ENCODE measurements around the gene RNF187.

Gene RNF187

DNA sequence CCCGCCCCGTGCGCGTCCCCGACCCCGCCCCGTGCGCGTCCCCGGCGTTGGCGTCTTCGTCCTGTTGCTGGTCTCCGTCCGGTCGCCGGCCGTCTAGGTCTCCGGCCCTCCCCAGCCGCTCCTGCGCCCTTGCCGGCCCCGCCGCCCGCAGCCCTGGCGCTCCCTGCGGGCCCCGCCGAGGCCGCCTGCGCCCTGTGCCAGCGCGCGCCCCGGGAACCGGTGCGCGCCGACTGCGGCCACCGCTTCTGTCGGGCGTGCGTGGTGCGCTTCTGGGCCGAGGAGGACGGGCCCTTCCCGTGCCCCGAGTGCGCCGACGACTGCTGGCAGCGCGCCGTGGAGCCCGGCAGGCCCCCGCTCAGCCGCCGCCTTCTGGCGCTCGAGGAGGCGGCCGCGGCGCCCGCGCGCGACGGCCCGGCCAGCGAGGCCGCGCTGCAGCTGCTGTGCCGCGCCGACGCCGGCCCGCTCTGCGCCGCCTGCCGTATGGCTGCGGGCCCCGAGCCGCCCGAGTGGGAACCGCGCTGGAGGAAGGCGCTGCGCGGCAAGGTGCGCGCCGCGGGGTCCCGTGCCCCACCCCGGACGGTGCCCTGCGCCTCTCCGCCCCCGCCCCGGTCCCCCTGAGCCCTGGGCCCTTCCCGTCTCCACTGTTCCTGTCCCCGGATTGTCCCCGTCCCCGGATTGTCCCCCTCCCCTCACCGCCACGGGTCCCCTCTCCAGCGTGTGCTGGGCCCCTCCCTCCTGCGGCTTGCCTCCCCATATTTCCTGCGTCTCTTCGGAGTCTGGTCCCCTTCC, at the start of gene RNF187:
TSS of gene RNF187 (plus strand) at position 47 of the 789 bp plus-strand sequence.
- DNase-seq (ENCODE audit: low spot score) = peak; percentile 97

DNA sequence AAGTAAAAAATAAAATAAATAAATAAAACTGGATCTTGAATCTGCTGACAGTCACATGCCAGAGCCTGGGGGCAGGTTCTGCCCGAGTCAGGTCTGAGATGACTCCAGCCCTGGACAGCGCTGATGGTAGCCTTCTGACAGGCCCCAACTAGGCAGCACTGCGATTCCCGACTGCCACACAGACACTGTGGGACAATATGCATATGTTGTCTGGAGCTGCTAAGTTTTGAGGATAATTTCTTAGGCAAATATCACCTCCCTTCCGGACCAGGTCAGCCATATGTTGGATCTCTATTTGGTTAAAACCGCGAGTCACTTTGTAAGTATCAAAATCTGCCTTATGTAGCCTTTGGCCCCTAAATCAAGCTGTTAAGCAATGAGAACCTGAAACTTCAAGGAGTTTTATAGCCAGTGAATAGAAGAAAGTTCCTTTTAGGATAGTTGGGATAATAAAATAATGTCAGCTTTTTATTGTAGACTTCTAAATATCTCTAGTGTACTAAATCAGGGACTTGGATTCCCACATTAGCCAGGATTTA, 49.7 kb upstream of the RNF187 start:
- no peak for DNase-seq (ENCODE audit: low spot score)

DNA sequence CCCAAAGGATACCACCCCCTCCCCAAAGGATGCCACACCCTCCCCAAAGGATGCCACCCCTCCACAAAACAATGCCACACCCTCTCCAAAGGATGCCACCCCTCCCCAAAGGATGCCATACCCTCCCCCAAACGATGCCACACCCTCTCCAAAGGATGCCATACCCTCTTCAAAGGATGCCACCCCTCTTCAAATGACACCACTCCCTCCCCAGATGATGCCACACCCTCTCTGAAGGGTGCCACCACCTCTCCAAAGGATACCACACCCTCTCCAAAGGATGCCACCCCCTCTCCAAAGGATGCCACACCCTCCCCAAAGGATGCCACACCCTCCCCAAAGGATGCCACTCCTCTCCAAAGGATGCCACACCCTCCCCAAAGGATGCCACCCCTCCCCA, 48.9 kb upstream of the RNF187 start:
- no peak for DNase-seq (ENCODE audit: low spot score)

DNA sequence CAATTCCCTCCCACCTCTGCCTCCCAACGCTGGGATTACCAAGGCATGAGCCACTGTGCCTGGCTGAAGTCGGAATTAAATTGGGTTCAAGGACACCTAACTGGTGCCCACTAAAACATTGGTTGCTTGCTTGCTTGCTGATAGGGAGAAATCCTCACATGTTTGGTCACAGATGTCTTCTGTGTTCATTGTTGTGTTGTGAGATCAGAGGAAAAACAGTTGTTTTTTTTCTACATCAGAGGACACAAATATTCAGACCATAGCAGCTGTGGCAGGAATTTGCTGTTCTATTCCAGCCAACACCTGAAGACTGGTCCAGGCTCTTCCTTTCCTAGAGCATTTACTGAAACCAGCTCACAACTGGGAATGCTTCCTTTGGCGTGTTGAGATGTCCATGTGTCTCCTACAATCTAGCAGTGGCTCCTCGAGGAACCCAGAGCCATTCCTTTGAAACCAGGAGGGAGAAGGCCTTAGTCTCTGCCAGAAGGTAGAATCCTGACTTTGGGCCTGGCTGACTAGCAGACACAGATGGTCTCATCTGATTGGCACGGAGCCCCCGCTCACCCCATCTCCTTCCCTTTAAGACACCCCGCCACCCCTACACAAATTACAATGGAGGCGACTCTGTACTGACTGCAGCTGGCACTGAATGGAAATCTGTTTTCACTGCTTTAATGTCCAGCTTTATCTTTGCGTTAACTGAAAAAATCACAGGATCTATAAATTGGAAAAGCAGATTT, 46.3 kb upstream of the RNF187 start:
- DNase-seq (ENCODE audit: low spot score) = no peak

DNA sequence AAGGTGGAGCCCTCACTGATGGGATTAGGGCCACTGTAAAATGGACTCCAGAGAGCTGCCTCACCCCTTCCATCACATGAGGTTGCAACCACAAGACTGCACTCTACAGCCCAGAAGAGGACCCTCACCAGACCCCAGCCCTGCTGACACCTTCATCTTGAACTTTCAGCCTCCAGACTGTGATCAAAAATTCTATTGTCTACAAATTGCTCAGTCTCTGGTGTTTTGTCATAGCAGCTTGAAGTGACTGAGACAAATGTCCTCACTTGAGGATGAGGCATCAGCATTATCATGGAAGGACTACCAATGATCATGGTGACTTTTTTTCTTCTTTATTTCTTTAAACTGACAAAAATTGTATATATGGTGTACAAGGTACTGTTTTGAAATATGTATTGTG, 43.8 kb upstream of the RNF187 start:
- DNase-seq (ENCODE audit: low spot score) = no peak

DNA sequence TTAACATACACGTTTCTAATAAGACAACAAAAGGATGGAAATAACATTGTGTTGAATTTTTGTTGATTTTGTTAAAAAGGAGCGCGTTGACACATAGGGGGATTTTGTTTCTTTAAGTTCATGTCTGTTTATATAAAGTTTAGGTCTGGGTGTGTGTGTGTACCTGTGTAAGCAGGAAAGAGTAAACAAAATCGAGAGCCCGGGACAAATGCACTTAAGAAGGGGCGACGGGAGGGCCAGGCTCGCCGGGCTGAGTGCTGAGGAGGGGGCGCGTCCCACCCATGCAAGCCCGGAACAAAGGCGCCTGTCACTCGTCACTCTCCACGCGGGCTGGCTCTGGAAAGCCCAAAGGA, 41.7 kb upstream of the RNF187 start:
- DNase-seq (ENCODE audit: low spot score) = no peak

DNA sequence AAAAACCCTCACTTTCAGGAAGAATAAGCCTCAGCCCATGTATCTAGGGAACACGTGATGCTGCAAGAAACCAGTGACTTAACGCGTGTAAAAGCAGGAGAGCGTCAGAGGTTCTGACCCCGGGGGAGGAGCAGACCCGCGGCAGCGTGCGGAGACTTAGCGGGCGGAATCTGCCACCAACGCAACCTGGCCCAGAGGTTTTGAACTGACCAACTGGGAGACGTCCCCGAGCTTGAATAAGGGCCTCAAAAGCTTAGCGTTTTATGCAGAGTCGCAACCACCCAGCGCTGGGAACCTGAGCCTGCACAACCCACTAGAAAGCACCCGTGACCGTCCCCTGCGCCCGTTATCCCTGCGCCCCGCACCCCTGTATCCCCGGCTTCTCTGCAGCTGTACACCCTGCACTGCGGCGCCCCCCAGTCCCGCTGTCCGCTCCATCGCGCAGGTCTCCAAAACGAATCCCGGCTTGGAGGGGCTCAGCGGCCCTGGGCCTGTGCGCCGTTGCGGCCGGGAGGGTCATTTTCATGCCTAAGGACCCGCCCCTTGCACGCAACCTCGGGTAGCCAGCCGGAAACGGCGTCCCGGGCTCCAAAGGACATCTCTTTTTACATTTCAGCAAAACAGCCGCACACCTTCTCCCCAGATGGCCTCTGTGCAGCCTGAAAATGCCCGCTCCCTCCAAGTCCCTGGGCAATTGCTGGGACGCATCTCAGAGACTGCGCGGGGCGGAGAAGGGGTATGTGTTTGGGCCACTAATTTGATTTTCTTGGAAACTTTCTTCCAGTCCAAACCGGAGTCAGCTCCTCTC, 41.1 kb upstream of the RNF187 start:
- DNase-seq (ENCODE audit: low spot score) = peak; percentile 52

DNA sequence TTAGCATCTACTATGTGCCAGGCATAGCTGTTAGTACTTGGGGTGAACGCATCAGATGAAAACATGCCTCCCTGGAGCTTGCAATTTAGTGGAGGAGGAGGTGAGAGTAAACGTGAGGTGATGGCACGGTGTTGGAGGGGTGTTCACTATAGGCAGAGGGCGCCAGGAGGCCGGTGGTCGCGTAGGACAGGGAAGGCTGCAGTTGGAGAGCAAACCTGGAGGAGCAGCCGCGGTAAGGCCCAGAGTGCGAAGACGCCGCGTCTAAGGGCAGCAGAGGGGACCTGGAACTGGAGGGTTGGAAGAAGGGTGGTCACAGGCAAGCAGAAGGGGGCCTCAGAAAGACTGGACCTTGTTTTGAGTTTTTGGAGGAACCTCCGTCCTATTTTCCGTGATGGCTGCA, 40.3 kb upstream of the RNF187 start:
- DNase-seq (ENCODE audit: low spot score) = no peak

DNA sequence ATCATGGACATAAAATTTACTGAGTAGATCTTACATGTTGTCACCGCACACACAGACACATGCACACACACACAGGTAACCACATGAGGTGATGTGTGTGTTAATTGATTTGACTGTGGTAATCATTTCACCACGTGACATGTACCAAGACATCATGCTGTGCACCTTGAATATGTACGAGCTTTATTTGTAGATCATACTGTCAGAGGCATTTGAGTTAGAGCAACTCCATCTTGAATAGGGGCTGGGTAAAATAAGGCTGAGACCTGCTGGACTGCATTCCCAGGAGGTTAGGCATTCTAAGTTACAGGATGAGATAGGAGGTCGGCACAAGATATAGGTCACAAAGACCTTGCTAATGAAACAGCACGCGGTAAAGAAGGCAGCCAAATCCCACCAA, 38.8 kb upstream of the RNF187 start:
- DNase-seq (ENCODE audit: low spot score) = no peak

DNA sequence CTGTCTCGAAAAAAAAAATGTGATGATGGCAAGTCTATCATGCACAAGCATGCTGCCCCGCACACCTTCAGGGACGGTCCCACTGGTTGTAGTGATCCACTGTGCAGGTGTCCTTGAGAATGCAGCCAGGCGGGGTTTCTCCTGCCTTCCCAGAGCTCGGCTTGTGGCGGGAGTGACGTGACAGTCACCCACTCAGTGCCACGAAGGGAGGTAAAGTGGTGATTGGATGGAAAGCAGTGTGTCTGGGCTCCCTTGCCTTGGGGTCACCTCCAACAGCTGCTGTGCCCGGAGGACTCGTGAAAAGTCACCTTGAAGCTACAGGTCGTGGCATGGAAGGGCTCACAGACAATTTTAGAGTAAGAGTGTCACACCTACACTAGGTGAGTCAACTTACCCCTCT, 37.0 kb upstream of the RNF187 start:
- no peak for DNase-seq (ENCODE audit: low spot score)

DNA sequence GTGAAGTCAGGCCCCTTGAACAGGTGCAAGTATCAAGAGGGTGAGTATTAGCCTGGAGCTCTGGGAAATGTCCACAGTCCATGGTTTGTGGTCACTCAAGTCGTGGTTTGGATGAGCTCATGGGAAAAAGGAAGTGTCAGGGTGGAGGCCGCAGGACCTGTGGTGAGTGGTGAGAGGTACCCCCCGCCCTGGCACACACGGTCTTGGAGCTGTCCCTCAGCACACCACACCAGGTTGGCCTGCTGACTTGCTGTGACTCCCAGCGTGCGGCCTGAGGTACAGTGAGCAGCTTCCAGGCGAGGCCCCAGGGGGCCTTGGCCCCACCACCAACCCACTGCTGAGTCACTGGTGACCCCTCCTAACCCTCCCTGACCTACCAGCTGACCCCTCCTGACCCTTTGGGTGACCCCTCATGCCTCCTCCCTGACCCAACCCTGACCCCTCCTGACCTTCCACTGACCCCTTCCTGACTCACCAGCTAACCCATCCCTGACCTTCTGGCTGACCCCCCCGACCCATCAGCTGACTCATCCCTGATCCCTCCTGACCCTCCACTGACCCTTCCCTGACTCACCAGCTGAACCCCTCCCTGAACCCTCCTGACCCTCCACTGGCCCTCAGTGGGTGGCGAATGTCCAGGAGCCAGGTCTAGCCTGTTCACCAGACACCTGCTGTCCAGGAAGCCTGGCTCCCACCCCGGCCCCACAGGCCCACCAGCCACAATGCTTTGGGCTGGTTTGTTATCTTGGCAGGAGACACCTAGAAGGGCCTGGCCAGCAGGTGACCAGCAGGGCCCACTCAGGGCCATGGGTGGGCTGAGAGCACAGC, 34.8 kb upstream of the RNF187 start:
- DNase-seq (ENCODE audit: low spot score) = no peak

DNA sequence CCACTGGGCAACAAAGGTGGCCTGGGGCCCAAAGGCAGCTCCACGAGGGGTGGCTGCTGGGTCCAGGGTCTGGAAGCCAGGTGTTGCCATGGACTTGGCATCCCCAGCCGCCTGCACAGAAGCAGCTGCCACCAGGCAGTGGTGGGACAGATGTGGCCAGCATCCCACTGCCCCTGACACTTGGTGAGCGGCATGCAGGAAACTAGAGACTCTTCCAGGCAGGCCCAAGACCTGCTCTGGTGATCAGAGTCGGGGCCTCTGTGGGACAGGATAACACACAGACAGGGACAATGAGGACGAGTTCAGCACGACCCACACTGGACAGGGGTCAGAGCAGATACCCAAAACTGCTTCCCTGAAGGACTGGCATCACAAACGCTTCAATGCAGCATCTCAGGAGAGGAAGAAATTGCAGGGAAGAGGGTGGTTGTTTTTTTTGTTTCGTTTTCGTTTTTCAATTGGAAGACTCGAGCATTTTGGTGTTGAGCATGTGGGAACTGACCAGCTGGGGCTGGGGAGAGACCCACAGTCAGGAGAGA, 34.1 kb upstream of the RNF187 start:
- DNase-seq (ENCODE audit: low spot score) = no peak

DNA sequence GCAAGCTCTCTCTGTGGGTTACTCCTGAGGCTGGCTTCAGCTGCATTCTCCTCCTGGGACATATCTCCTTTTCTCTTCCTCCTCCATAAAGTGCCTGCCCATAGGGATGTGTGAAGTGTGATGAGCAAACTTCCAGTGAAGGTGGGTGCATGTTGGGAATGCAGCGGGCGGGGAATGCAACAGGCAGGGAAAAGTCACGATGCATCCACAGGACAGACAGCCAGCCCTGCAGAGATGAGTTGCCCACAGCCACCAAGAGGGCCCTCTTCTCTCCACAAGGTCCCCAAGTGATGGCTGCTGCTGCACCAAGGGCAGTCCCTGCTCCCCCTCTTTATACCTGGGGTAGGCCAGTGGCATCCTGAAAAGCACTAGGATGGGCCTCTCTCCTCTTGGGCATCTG, 33.6 kb upstream of the RNF187 start:
- no peak for DNase-seq (ENCODE audit: low spot score)

DNA sequence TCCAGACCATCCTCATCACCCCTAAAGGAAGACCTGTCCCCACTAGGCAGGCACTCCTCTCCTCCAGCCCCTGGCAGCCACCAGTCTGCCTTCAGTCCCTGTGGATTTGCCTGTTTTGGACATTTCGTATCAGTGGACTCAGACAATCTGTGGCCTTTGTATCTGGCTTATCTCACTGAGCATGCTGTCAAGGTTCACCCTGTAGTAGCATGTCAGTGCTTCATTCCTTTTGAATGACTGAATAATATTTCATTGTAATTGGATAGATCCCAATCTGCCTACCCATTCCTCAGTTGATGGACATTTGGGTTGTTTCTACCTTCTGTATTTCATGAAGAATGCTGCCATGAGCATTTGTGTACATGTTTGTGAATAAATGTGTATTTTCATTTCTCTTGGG, 32.9 kb upstream of the RNF187 start:
- DNase-seq (ENCODE audit: low spot score) = no peak

DNA sequence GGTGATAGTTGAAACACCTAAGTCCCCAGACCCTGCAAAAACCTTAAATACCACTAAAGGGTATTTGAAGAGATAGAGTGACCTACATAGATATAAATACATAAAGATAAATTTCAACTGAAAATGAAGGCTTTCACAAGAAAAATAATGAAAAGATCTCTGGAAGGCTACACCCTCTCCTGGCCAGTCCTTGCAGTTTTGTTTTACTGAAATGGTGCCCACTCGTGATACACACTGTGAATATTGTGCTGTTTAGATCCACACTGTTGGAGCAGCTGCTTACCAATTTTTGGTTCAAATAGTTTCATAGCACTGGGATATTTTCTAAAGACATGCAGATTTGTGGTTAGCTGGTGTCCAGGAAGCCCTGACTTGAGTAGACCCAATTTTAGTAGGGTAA, 31.5 kb upstream of the RNF187 start:
- DNase-seq (ENCODE audit: low spot score) = no peak

DNA sequence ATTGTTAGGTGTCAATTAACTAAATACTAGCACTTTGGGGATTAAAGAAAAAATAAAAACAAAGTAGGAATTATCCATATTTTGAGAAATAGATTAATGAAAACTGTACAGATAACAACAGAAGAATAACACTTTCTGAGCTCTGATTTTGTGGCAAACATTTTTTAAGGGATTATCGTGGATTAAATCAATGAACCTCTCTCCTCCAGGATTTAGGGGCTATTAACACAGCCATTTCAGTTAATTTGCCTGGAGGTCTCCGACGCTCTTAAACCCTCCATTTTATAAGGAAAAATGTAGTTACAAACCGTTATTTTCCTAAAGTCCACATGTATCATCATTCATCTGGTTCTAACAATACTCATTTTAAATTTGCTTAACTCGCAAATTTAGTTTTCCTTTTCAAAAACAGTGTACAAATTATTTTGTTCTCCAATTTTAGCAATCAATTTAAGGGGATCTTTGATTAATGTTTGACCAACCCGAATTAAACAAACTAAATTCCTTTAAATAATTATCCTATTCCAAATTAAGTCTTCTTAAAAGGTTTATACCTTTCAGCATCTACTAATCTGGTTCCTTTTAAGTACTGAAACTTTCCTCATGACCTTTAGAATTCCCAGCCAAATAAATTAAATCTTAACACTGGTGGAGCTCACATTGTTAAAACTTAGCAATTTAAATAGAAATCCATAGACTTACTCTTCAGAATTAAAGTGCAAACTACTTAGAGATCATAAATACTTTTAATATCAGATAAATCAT, 30.7 kb upstream of the RNF187 start:
- no peak for DNase-seq (ENCODE audit: low spot score)

DNA sequence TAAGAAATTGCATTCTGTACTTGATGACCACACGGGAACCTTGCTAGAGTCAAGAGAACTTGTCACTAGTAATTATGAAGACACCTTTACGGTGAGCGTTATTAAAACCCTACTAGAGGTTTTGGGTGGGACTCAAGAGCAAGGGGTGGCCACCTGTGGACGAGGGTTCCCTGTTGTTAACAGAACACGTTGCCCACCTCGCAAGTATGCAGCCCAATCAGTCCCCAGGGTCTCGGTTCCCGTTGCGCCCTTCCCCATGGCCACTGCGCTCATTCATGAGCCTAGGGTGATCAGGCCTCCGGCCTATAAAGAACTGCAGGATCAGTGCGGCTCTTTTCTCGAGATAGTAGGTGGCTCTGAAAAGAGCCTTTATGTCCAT, 30.2 kb upstream of the RNF187 start:
- no peak for DNase-seq (ENCODE audit: low spot score)

DNA sequence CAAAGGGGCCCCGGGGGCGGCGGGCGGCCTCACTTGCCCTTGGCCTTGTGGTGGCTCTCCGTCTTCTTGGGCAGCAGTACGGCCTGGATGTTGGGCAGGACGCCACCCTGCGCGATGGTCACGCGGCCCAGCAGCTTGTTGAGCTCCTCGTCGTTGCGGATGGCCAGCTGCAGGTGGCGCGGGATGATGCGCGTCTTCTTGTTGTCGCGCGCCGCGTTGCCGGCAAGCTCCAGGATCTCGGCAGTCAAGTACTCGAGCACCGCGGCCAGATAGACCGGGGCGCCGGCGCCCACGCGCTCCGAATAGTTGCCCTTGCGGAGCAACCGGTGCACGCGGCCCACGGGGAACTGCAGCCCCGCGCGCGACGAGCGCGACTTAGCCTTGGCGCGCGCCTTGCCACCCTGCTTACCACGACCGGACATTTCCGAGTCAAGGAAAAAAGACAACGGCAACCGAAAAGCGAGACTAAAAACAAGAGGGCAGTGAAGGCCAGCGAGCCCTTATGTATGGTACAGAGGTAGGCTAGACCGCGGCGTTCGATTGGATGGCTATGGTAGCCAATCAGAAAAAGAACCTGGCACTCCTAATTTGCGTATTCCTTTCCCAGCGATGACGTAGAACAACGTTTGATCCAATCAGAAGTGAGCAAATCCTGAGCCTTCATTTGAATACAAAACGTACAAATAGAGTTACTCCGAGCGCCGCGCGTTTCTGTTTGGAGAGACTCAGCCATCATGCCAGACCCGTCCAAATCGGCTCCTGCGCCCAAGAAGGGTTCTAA, 29.6 kb upstream of the RNF187 start:
- peak; percentile 97 for DNase-seq (ENCODE audit: low spot score)

DNA sequence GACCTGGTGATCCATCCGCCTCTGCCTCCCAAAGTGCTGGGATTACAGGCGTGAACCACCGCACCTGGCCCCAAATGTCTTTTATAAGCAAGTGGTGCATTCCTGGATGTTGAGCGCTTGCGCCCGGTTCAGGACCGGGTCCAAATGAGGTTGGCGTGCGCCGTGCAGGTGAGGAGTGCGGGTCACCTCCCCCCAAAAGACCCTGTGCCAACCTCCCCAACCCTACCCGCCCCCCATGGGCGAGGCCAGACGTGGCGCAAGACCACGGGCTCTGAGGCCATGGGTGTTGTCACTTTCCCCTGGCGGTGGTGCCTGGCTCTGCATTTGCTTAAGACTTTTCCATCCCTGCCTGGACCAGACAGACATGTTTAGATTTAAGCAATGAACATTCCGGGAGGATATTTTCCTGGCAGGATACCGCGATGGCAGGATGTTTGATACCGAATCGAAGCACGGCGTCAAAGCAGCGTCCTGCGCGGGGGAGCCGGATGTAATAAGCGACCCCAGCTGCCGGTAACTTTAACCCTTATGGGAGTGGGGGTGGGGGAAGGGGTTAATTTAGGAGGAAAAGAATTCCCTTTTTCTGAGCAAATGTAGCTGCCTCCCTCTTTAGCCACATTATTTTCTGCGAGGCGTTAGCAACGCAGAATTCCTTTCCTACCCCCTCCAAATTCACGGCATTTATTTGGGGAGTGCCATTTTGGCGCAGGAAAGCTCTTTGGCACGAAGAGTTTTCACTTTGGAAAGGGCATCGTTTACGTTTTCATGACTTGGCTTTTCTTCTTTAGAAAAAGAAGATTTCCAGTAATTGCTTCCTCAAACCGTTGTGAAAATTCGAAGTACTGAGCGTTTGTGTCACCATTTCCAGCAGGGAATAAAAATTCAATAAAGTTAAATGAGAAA, 27.8 kb upstream of the RNF187 start:
- peak; percentile 85 for DNase-seq (ENCODE audit: low spot score)

Data from GM03348 (cell line).